SK-N-SH treated with all-trans-retinoic acid at 6 μM for 48 hours (cell line): ENCODE results near the gene PLPP7.

Experiments
- ARNTL ChIP-seq: fragments of 450-650 bp; formaldehyde crosslinking; IDR thresholded peaks from 2 replicates; pipeline ENCODE4 v1.5.0; 2020; ENCODE audit warnings: low read depth, mild to moderate bottlenecking, moderate library complexity, borderline replicate concordance
- BACH2 ChIP-seq: fragments of 250-450 bp; sonication (Bioruptor Pico); IDR thresholded peaks from 2 replicates; pipeline ENCODE4 v1.9.0; 2021; ENCODE audit warnings: mild to moderate bottlenecking, borderline replicate concordance
- ESRRG ChIP-seq: fragments of 250-450 bp; sonication (Bioruptor Pico); IDR thresholded peaks from 2 replicates; pipeline ENCODE4 v1.6.1; 2021; ENCODE audit warnings: mild to moderate bottlenecking
- ISL1 ChIP-seq: fragments of 250-450 bp; sonication (Bioruptor Pico); IDR thresholded peaks from 2 replicates; pipeline ENCODE4 v2.1.2; 2022; ENCODE audit warnings: mild to moderate bottlenecking, moderate library complexity
- OSR1 ChIP-seq: fragments of 250-450 bp; sonication (Bioruptor Pico); IDR thresholded peaks from 2 replicates; pipeline ENCODE4 v1.8.0; 2022; ENCODE audit warnings: moderate library complexity, mild to moderate bottlenecking, inconsistent platforms
- PPARA ChIP-seq: fragments of 250-450 bp; sonication (Bioruptor Pico); IDR thresholded peaks from 2 replicates; pipeline ENCODE4 v1.5.0; 2020; ENCODE audit warnings: mild to moderate bottlenecking, borderline replicate concordance
- TCF4 ChIP-seq: fragments of 250-450 bp; sonication (Bioruptor Pico); IDR thresholded peaks from 2 replicates; pipeline ENCODE4 v1.8.0; 2021; ENCODE audit warnings: mild to moderate bottlenecking, moderate library complexity, borderline replicate concordance
- TOX ChIP-seq: fragments of 250-450 bp; sonication (Bioruptor Pico); IDR thresholded peaks from 2 replicates; pipeline ENCODE4 v1.8.0; 2021; ENCODE audit warnings: mild to moderate bottlenecking, moderate library complexity, borderline replicate concordance
- ZC3H10 ChIP-seq: fragments of 250-450 bp; sonication (Bioruptor Pico); IDR thresholded peaks from 2 replicates; pipeline ENCODE4 v1.5.1; 2021; ENCODE audit warnings: mild to moderate bottlenecking, moderate library complexity
- ZFP3 ChIP-seq: fragments of 250-450 bp; sonication (Bioruptor Pico); IDR thresholded peaks from 2 replicates; pipeline ENCODE4 v1.5.0; 2020; ENCODE audit warnings: mild to moderate bottlenecking, moderate library complexity
- ZNF70 ChIP-seq: fragments of 450-650 bp; formaldehyde crosslinking; IDR thresholded peaks from 2 replicates; pipeline ENCODE4 v1.5.0; 2020; ENCODE audit warnings: mild to moderate bottlenecking, moderate library complexity
- ZNF8 ChIP-seq: fragments of 450-650 bp; formaldehyde crosslinking; IDR thresholded peaks from 2 replicates; pipeline ENCODE4 v1.5.0; 2020; ENCODE audit warnings: mild to moderate bottlenecking, moderate library complexity
- TF ChIP-seq, protein P1 (sequence below): fragments of 250-450 bp; sonication (Bioruptor Pico); IDR thresholded peaks from 2 replicates; pipeline ENCODE4 v1.5.1; 2020; ENCODE audit warnings: low read depth, mild to moderate bottlenecking, moderate library complexity
- TF ChIP-seq, protein P2 (sequence below): fragments of 250-450 bp; sonication (Bioruptor Pico); IDR thresholded peaks from 2 replicates; pipeline ENCODE4 v1.8.0; 2020; ENCODE audit warnings: mild to moderate bottlenecking, moderate library complexity, borderline replicate concordance

- TF ChIP-seq PPARA (CRISPR knock-in tag) (no peak), ZNF70 (CRISPR knock-in tag) (no peak), TCF4 (CRISPR knock-in tag) (no peak), ZFP3 (CRISPR knock-in tag) (no peak), OSR1 (CRISPR knock-in tag) (no peak), BACH2 (CRISPR knock-in tag) (no peak), ARNTL (CRISPR knock-in tag) (no peak), ISL1 (no peak), ZC3H10 (CRISPR knock-in tag) (no peak), ESRRG (no peak), TOX (CRISPR knock-in tag) (no peak), ZNF8 (CRISPR knock-in tag) (no peak)
- TF ChIP-seq, protein P1, sequence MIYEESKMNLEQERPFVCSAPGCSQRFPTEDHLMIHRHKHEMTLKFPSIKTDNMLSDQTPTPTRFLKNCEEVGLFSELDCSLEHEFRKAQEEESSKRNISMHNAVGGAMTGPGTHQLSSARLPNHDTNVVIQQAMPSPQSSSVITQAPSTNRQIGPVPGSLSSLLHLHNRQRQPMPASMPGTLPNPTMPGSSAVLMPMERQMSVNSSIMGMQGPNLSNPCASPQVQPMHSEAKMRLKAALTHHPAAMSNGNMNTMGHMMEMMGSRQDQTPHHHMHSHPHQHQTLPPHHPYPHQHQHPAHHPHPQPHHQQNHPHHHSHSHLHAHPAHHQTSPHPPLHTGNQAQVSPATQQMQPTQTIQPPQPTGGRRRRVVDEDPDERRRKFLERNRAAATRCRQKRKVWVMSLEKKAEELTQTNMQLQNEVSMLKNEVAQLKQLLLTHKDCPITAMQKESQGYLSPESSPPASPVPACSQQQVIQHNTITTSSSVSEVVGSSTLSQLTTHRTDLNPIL (CRISPR knock-in tag): no peak
- TF ChIP-seq, protein P2, sequence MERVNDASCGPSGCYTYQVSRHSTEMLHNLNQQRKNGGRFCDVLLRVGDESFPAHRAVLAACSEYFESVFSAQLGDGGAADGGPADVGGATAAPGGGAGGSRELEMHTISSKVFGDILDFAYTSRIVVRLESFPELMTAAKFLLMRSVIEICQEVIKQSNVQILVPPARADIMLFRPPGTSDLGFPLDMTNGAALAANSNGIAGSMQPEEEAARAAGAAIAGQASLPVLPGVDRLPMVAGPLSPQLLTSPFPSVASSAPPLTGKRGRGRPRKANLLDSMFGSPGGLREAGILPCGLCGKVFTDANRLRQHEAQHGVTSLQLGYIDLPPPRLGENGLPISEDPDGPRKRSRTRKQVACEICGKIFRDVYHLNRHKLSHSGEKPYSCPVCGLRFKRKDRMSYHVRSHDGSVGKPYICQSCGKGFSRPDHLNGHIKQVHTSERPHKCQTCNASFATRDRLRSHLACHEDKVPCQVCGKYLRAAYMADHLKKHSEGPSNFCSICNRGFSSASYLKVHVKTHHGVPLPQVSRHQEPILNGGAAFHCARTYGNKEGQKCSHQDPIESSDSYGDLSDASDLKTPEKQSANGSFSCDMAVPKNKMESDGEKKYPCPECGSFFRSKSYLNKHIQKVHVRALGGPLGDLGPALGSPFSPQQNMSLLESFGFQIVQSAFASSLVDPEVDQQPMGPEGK: no peak
Measured at GRCh38 chr9:131279863-131280570, 9.5 kb upstream of the PLPP7 start.
